Measurements from ENCODE around the gene ABR.
"Not testable (repeated sequence)": the region's sequence is repeated elsewhere in the genome, so short reads cannot be mapped to it uniquely, and the experiment has no call there.

ABR gene

DNA sequence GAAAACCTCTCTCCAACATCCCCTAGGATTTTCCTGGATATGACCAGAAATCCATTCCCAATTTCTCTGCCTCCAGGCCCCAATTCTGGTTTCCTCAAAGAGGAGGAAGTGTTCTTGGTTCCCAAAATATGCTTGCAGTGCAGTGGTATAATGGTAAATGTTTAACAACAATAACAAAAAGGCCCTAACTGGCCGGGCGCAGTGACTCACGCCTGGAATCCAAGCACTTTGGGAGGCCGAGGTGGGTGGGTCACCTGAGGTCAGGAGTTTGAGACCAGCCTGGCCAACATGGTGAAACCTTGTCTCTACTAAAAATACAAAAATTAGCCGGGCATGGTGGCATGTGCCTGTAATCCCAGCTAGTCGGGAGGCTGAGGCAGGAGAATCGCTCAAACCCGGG is 184.5 kb downstream of the ABR start:
- H3K4me3 Mint-ChIP-seq; H3K27me3 Mint-ChIP-seq; ATAC-seq (replicated peaks; ENCODE audit: extremely low read depth, poor library complexity, severe bottlenecking); H3K27ac Mint-ChIP-seq (ENCODE audit: low read depth); DNase-seq (ENCODE audit: low spot score in 2 of 2): not testable (repeated sequence)
- Mint-ChIP-seq H3K4me1 (peaks cover 20% of the 10 kb centered on the region), H3K36me3 (ENCODE audit: insufficient read depth) (peaks cover 16% of the 10 kb centered on the region), H3K9me3 (peaks cover 13% of the 10 kb centered on the region)

DNA sequence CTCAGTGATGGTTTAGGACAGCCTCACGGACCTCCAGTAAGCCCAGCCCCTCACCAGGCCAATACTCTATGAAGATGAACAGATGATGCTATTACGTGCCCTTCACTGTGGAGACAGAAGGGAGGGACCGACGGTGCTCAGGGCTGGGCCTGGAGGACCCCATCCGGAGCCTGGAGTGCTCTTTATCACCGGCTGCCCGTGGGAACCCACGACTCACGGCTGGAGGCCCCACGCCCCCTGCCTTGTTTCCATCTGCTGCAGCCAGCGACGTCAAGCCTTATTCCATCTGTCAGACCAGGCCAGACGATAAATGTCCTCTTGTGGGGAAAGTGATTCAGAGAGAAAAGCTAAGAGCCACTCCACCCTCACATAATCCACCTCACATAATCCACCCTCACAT is 186.8 kb downstream of the ABR start:
- peaks cover 13% of the 10 kb centered on the region for H3K9me3 Mint-ChIP-seq
- H3K36me3 Mint-ChIP-seq (ENCODE audit: insufficient read depth), result peaks cover 8% of the 10 kb centered on the region
- ATAC-seq (replicated peaks; ENCODE audit: extremely low read depth, poor library complexity, severe bottlenecking), result no peak
- peaks cover 8% of the 10 kb centered on the region for H3K4me1 Mint-ChIP-seq
- no peaks in the 10 kb centered on the region for H3K27me3 Mint-ChIP-seq
- no peak overlapping the region for H3K27ac Mint-ChIP-seq (ENCODE audit: low read depth)
- H3K4me3 Mint-ChIP-seq, result no peak overlapping the region
- DNase-seq (ENCODE audit: low spot score in 2 of 2), result no peak

DNA sequence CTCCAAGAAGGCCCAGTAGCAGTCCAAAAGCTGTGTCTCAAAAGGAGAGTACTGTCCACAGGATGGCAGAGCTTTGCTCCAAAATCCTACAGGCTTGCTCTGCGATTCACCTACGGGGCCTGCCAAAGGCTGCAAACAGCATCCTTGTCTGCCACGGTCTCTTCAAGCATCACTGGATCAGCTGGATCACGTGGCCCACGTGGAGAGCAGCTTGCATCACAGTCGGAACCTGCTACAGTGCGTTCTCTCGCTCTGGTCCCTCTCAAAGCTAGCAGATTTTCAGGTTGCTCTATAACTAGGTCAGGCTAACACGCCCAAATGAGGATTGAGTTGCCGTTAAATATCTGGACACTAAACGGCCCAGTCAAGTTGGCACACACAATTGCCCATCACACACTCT is 191.2 kb downstream of the ABR start:
- no peak for DNase-seq (ENCODE audit: low spot score in 2 of 2)
- Mint-ChIP-seq H3K27ac (ENCODE audit: low read depth) (no peak overlapping the region), H3K36me3 (ENCODE audit: insufficient read depth) (no peaks in the 10 kb centered on the region)

DNA sequence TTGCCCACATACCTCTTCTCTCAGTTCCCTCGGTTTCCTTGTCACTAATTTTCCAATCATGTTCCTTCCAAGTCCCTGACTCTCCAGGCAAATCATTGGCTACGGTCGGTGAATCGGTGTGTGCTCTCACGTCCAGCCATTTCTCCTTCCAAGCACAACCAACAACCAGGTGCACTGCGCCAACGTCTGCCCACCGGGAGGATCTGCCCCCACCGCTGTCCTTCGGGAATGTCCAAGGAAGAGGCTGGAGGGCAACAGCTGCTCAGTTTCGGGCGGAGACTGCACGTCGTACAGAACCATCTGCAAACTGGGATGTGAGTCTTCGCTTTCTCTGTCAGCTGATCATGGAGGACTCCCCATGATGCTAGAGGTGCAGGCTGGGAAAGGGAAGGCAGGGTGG is 191.8 kb downstream of the ABR start:
- no peaks in the 10 kb centered on the region for H3K4me1 Mint-ChIP-seq
- no peak overlapping the region for H3K4me3 Mint-ChIP-seq
- no peaks in the 10 kb centered on the region for H3K27me3 Mint-ChIP-seq
- DNase-seq (ENCODE audit: low spot score in 2 of 2) (no peak), ATAC-seq (replicated peaks; ENCODE audit: extremely low read depth, poor library complexity, severe bottlenecking) (no peak)
- H3K9me3 Mint-ChIP-seq, result no peaks in the 10 kb centered on the region
- H3K36me3 Mint-ChIP-seq (ENCODE audit: insufficient read depth), result no peaks in the 10 kb centered on the region
- no peak overlapping the region for H3K27ac Mint-ChIP-seq (ENCODE audit: low read depth)

More for the DNA sequence above, 191.2 kb downstream of the ABR start:
- H3K9me3 Mint-ChIP-seq, result peaks cover 4% of the 10 kb centered on the region
- no peak overlapping the region for H3K4me3 Mint-ChIP-seq
- H3K27me3 Mint-ChIP-seq, result no peaks in the 10 kb centered on the region
- ATAC-seq (replicated peaks; ENCODE audit: extremely low read depth, poor library complexity, severe bottlenecking), result no peak
- no peaks in the 10 kb centered on the region for H3K4me1 Mint-ChIP-seq

DNA sequence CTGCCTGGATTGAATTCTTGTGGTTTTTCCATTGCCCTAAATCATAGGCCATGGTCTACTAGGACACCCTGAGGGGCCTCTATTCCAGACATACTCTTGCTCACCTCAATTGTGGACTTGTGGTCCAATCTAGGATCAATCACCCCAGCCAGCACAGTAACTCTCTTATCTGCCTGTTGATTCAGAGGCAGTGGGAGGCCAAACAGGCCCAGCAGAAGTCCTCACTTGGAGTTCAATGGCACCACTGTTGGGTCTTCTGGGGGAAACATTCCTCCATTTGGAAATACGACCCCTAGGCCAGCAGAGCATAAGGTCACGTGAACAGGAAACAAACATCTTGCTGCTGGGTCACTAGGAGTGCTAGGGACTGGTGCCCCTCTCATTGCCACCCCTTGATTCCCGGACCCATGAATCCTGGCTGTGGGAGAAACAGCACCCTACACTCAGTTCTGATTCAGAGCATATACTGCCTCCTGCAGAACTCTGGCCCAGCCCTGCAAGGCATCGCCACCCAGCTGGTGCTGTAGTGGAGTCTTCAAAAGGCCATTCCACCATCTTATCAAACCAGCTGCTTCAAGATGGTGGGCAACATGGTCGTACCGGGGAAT is 193.4 kb downstream of the ABR start:
- no peak overlapping the region for H3K27ac Mint-ChIP-seq (ENCODE audit: low read depth)
- no peaks in the 10 kb centered on the region for H3K36me3 Mint-ChIP-seq (ENCODE audit: insufficient read depth)
- H3K9me3 Mint-ChIP-seq, result no peaks in the 10 kb centered on the region
- H3K4me3 Mint-ChIP-seq, result no peak overlapping the region
- DNase-seq (ENCODE audit: low spot score in 2 of 2), result no peak
- H3K27me3 Mint-ChIP-seq, result no peaks in the 10 kb centered on the region
- no peak for ATAC-seq (replicated peaks; ENCODE audit: extremely low read depth, poor library complexity, severe bottlenecking)
- H3K4me1 Mint-ChIP-seq, result no peaks in the 10 kb centered on the region

DNA sequence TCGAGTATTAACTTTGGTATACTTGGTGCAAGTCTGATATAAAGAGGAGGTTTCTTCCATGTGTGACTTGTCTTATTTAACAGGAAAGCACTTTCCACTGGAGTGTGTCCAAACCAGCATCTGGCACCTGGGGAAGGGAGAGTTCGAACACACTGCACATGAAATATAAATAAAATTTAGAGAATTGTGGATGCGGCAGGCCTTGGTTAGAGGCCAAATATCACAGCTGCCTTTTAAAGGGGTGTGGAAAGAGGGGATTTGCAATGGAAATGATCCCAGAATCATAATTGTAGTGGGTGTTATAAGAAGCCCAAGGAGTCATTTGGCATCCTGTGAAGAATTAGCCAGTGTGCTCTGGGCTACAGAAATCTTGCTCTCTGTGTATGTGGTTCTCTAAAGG is 195.9 kb downstream of the ABR start:
- H3K36me3 Mint-ChIP-seq (ENCODE audit: insufficient read depth), result peaks cover 4% of the 10 kb centered on the region
- ATAC-seq (replicated peaks; ENCODE audit: extremely low read depth, poor library complexity, severe bottlenecking) (no peak), DNase-seq (ENCODE audit: low spot score in 2 of 2) (no peak)
- no peak overlapping the region for H3K27ac Mint-ChIP-seq (ENCODE audit: low read depth)
- H3K4me3 Mint-ChIP-seq, result no peak overlapping the region
- no peaks in the 10 kb centered on the region for H3K27me3 Mint-ChIP-seq
- H3K9me3 Mint-ChIP-seq, result no peaks in the 10 kb centered on the region
- H3K4me1 Mint-ChIP-seq, result peaks cover 11% of the 10 kb centered on the region

DNA sequence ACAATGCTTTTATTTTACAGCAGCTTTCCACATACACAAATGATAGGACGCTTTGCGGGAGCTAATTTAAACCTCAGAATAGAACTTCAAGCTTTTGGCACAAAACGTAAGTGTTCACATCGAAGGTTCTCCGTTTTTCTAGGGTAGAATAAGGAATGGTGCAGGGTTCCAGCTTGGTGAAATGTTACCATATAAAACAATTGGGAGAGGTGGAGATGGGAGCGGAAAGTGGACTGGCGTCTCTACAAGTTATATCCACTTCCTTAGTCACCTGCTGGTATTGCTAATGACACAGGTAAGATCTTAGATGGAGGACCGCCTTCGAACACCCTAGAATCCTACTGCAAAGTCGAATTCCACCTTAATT is 198.5 kb downstream of the ABR start:
- Mint-ChIP-seq H3K27ac (ENCODE audit: low read depth) (no peak overlapping the region), H3K4me1 (peaks cover 17% of the 10 kb centered on the region), H3K9me3 (no peaks in the 10 kb centered on the region), H3K4me3 (peak overlapping the region; percentile 73), H3K27me3 (peaks cover 24% of the 10 kb centered on the region), H3K36me3 (ENCODE audit: insufficient read depth) (peaks cover 4% of the 10 kb centered on the region)
- DNase-seq (ENCODE audit: low spot score in 2 of 2) (no peak), ATAC-seq (replicated peaks; ENCODE audit: extremely low read depth, poor library complexity, severe bottlenecking) (no peak)

DNA sequence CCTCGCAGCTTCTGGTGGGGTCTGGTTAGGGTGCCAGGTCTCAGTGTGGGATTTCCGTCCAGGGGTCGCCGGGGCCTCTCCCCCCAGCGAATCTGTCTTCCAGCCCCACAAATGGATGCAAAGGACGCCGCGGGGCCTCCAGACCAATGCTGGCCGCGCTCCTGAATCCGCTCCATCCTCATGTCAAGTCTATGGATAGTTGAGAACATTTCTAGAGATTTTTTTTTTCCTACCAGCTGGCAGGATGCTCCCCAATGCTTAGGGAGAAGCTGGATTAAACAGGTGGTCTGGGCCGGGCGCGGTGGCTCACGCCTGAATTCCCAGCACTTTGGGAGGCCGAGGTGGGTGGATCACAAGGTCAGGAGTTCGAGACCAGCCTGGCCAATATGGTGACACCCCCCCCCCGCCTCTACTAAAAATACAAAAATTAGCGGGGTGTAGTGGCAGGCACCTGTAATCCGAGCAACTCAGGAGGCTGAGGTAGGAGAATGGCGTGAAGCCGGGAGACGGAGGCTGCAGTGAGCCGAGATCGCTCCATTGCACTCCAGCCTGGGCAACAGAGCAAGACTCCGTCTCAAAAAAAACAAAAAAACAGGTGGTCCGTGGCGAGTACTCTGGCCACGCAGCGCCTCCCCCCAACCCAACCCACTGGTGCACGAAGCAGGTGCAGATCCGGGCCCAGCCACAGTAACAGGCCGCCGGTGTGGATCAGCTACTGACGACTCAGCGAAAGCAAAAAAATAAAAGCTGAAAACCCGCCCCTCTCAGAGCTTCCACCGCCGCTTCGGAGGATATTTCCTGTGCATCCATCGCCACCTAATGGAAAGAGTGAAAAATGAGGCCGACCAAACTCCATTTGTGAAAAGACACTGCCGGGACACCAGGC is 199.1 kb downstream of the ABR start:
- ATAC-seq (replicated peaks; ENCODE audit: extremely low read depth, poor library complexity, severe bottlenecking), result peak; percentile 82
- peak overlapping the region; percentile 73 for H3K4me3 Mint-ChIP-seq
- H3K9me3 Mint-ChIP-seq, result no peaks in the 10 kb centered on the region
- H3K27me3 Mint-ChIP-seq, result peaks cover 30% of the 10 kb centered on the region
- H3K27ac Mint-ChIP-seq (ENCODE audit: low read depth), result no peak overlapping the region
- peaks cover 4% of the 10 kb centered on the region for H3K36me3 Mint-ChIP-seq (ENCODE audit: insufficient read depth)
- peaks cover 17% of the 10 kb centered on the region for H3K4me1 Mint-ChIP-seq
- DNase-seq (ENCODE audit: low spot score in 2 of 2), result peak; percentile 55 to 73

DNA sequence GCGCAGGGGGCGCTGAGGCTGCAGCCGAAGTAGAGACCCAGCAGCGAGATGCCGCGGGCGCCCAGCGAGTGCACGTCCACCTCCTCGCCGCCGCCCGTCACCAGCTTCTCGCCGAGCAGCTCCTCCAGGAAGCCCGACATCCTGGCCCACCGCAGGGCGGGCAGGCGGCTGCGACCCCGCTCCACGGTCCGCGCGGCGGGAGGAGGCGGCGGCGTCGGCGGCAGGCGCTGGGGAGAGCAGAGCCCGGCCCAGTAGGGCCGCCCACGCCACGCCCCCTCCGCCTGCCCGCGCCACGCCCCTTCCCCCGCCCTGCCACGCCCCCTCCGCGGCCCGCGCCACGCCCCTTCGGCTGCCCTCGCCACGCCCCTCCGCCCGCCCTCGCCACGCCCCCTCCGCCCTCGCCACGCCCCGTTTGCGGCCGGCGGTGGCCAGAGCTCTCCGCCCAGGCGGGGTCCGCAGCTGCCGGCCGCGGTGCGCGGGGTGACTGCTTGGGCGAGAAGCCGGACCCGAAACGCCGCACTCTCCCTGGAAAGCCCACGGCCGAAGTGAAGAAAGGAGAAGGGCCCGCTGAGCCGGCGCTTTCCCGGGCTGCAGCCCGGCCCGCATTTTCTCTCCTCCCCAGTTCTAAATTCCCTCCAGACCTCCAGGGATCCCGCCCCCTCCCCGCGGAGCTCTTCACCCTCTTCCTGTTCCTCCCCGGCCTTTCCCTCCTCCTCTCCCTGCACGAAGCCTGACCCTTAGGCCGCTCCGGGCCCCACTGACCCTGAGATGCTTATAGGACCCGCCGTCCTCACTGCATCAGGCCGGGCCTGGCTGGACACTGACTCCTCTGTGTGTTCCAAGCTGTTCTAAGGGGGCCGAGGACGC is 200.0 kb downstream of the ABR start, which contains the start of gene NXN:
Gene NXN (minus strand): TSS at position 238 of the 867 bp plus-strand sequence.
- DNase-seq (ENCODE audit: low spot score in 2 of 2) (peak; percentile 71 to 83), ATAC-seq (replicated peaks; ENCODE audit: extremely low read depth, poor library complexity, severe bottlenecking) (peak; percentile 79)
- Mint-ChIP-seq H3K4me1 (peaks cover 17% of the 10 kb centered on the region), H3K27ac (ENCODE audit: low read depth) (no peak within 1 kb of the TSS), H3K4me3 (peak within 1 kb of the TSS; percentile 73), H3K9me3 (no peaks in the 10 kb centered on the region), H3K27me3 (peaks cover 39% of the 10 kb centered on the region), H3K36me3 (ENCODE audit: insufficient read depth) (peaks cover 4% of the 10 kb centered on the region)

DNA sequence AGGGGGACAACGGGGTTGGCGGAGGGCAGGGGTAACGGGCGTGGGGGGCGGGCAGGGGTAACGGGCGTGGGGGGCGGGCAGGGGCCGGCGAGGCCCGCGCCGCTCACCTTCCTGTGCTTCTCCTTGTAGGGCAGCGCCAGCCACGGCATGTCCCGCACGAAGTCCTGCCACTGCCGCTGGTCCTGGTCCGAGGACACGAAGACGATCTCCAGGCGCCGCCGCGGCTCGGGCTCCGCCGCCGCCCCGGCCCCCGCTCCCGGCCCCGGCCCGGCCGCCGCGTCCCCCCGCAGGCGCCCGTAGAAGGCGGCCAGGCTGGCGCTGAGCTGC is 200.6 kb downstream of the ABR start:
- H3K27ac Mint-ChIP-seq (ENCODE audit: low read depth), result no peak overlapping the region
- peaks cover 45% of the 10 kb centered on the region for H3K27me3 Mint-ChIP-seq
- no peak overlapping the region for H3K4me3 Mint-ChIP-seq
- no peaks in the 10 kb centered on the region for H3K9me3 Mint-ChIP-seq
- peaks cover 17% of the 10 kb centered on the region for H3K4me1 Mint-ChIP-seq
- DNase-seq (ENCODE audit: low spot score in 2 of 2), result no peak
- no peak for ATAC-seq (replicated peaks; ENCODE audit: extremely low read depth, poor library complexity, severe bottlenecking)
- H3K36me3 Mint-ChIP-seq (ENCODE audit: insufficient read depth), result peaks cover 4% of the 10 kb centered on the region

DNA sequence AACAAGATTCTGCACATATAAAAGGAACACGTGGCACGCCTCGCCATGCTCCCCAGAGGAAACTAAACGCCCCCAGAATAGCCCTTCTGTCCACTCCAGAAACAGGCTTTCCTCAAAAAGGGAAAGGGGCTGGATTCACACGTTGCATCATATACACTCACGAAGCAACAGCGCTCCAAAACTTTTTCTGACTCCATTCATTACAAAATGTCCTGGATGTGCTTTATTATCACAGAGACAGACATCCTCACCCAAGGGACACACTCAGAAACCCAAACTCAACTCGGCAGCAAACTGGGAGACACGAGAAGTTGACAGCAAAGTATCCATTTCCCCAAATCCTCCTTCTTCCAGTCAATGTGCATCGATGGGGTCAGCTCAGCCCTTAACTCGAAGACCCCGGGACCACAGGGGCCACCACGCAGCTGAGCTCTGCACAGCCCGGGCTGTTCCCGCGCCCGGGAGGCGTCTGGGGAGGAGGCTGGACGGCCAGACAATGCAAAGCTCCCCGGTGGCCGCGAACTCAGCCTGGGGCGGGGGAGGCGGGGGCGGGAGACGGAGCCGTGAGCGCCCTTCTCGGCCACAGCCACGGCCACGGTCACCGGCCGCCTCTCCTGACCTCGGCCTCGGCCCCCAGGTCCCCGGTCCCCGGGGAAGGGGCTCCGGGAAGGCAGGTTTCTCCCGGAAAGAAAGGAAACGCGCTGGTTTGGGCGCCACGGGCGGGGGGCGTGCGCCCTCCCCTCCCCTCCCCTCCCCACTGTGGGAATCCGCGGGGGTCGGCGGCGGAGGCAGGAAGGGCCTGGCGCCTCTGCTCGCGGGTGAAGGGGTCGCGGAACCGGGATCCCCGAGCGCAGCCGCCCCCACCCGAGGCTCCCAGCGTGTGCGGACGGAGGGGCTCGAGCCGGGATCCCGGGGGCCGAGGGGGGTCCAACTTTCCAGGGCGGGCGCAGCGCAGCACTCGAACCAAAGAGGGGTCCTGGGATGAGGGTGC is 201.4 kb downstream of the ABR start:
- peaks cover 47% of the 10 kb centered on the region for H3K27me3 Mint-ChIP-seq
- peaks cover 17% of the 10 kb centered on the region for H3K4me1 Mint-ChIP-seq
- peaks cover 4% of the 10 kb centered on the region for H3K36me3 Mint-ChIP-seq (ENCODE audit: insufficient read depth)
- DNase-seq (ENCODE audit: low spot score in 2 of 2) (no peak), ATAC-seq (replicated peaks; ENCODE audit: extremely low read depth, poor library complexity, severe bottlenecking) (no peak)
- H3K27ac Mint-ChIP-seq (ENCODE audit: low read depth), result no peak overlapping the region
- no peaks in the 10 kb centered on the region for H3K9me3 Mint-ChIP-seq
- peak overlapping the region; percentile 68 for H3K4me3 Mint-ChIP-seq

DNA sequence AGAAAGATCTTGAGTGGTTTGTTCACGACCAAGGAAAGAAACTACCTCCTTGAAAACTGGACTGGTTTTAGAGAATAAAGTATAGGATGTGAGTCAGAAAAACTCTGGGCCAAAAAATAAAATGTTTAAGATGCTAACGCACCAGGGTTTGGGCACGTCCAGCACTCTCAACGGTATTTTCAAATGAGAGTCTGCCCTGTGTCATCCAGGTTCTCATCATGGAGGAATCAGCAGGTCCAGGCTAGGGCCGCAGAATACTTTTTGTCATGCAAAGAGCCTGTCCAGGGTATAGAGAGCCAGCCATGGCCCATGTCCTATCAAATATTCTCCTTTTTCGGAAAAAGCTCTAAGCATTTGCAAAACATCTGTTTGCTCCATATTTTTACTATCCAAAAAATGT is 202.6 kb downstream of the ABR start:
- peaks cover 4% of the 10 kb centered on the region for H3K36me3 Mint-ChIP-seq (ENCODE audit: insufficient read depth)
- DNase-seq (ENCODE audit: low spot score in 2 of 2) (no peak), ATAC-seq (replicated peaks; ENCODE audit: extremely low read depth, poor library complexity, severe bottlenecking) (no peak)
- peaks cover 47% of the 10 kb centered on the region for H3K27me3 Mint-ChIP-seq
- no peak overlapping the region for H3K4me3 Mint-ChIP-seq
- peaks cover 17% of the 10 kb centered on the region for H3K4me1 Mint-ChIP-seq
- no peak overlapping the region for H3K27ac Mint-ChIP-seq (ENCODE audit: low read depth)
- H3K9me3 Mint-ChIP-seq, result no peaks in the 10 kb centered on the region
